CD4-positive, alpha-beta T cell (primary cell): Measurements from ENCODE around the gene PADI4. TPM values are rescaled to one million over a fixed set of nuclear protein-coding genes. Genes with fewer than 3 reads are reported as not detected.

Experiments
- ATAC-seq: fragments of 200-7000 bp; cut with Tn5 transposase; one replicate; pipeline ENCODE4 v1.10.0; 2022; ENCODE audit warnings: mild to moderate bottlenecking; ENCODE audit not compliant: poor library complexity
- CTCF ChIA-PET: fragments of 350-600 bp; sonication (Branson Sonifier 250); formaldehyde crosslinking; loops from one replicate; lab custom pipeline; 2021; ENCODE audit warnings: antibody characterized with exemption, inconsistent platforms; lab: Charles Lee
- POLR2A ChIA-PET: fragments of 350-600 bp; sonication (Branson Sonifier 250); formaldehyde crosslinking; loops from one replicate; lab custom pipeline; 2021; ENCODE audit warnings: antibody characterized with exemption, inconsistent platforms; lab: Charles Lee
- DNase-seq, 14 experiments: peaks; one replicate each; pipeline ENCODE4 v3.0.0-alpha.2; 2013 to 2020; ENCODE audit warnings: mixed read lengths in 2 of 14
- H3K27ac ChIP-seq, 2 donors: one replicate each; pipeline versions ENCODE4 v1.5.1 to v1.7.0; 2013; ENCODE audit warnings: low read length in 2 of 2, low read depth in 1 of 2, mild to moderate bottlenecking in 1 of 2
- H3K27me3 ChIP-seq, 2 experiments: 1 replicate in 1 of 2; 2 replicates in 1 of 2; pipeline versions ENCODE4 v1.6.1 to v1.7.0; 2013; ENCODE audit warnings: low read length in 2 of 2, control low read depth in 1 of 2, mild to moderate bottlenecking in 1 of 2, moderate library complexity in 1 of 2; ENCODE audit not compliant: insufficient read depth in 2 of 2, control insufficient read depth in 1 of 2
- H3K36me3 ChIP-seq: one replicate; pipeline ENCODE4 v1.6.1; 2013; ENCODE audit warnings: low read length, control low read depth; ENCODE audit not compliant: insufficient read depth
- H3K4me1 ChIP-seq: one replicate; pipeline ENCODE4 v1.6.1; 2013; ENCODE audit warnings: low read length, control low read depth; ENCODE audit not compliant: insufficient read depth
- H3K4me3 ChIP-seq: one replicate; pipeline ENCODE4 v1.5.1; 2013; ENCODE audit warnings: mild to moderate bottlenecking, low read length, moderate library complexity
- H3K9me3 ChIP-seq, 2 experiments: 1 replicate in 1 of 2; 2 replicates in 1 of 2; pipeline versions ENCODE4 v1.6.1 to v1.7.0; 2013; ENCODE audit warnings: low read length in 2 of 2, mild to moderate bottlenecking in 2 of 2, control low read depth in 1 of 2, moderate library complexity in 1 of 2; ENCODE audit not compliant: control insufficient read depth in 1 of 2, insufficient read depth in 1 of 2
- H3K27ac Mint-ChIP-seq: one replicate; pipeline ENCODE4 v1.8.0; 2020; ENCODE audit warnings: mixed read lengths
- H3K27me3 Mint-ChIP-seq: one replicate; pipeline ENCODE4 v1.8.0; 2021; ENCODE audit warnings: mixed read lengths
- H3K36me3 Mint-ChIP-seq: one replicate; pipeline ENCODE4 v1.8.0; 2021; ENCODE audit warnings: low read depth, mixed read lengths
- H3K4me1 Mint-ChIP-seq: one replicate; pipeline ENCODE4 v1.8.0; 2021; ENCODE audit warnings: low read depth, mixed read lengths
- H3K4me3 Mint-ChIP-seq: one replicate; pipeline ENCODE4 v1.8.0; 2020; ENCODE audit warnings: mild to moderate bottlenecking, mixed read lengths
- H3K9me3 Mint-ChIP-seq: one replicate; pipeline ENCODE4 v1.8.0; 2020; ENCODE audit warnings: mixed read lengths
- intact Hi-C, 2 experiments: fragments of 100-400 bp; cut with DNase I in 1 of 2; cut with micrococcal nuclease in 1 of 2; formaldehyde crosslinking; loops; one replicate each; pipeline versions ENCODE4 v1.15.1 to v1.9.0; 2023 to 2025; cut with DNase I, micrococcal nuclease
- total RNA-seq, 174 experiments: library from RNA in 2 of 174; stranded (reverse) in 2 of 174; gene quantifications; one replicate each; pipeline ENCODE4 v1.2.3 and lab custom pipeline; 2021 to 2026
- TF ChIP-seq, protein P1 (sequence below): fragments of 200-600 bp; IDR thresholded peaks from one replicate; pipeline ENCODE4 v1.8.0; 2022; ENCODE audit warnings: antibody characterized with exemption, mild to moderate bottlenecking

Gene PADI4
- total RNA-seq, 2 experiments from 2014 or later, result 0.41 to 0.75 TPM

DNA sequence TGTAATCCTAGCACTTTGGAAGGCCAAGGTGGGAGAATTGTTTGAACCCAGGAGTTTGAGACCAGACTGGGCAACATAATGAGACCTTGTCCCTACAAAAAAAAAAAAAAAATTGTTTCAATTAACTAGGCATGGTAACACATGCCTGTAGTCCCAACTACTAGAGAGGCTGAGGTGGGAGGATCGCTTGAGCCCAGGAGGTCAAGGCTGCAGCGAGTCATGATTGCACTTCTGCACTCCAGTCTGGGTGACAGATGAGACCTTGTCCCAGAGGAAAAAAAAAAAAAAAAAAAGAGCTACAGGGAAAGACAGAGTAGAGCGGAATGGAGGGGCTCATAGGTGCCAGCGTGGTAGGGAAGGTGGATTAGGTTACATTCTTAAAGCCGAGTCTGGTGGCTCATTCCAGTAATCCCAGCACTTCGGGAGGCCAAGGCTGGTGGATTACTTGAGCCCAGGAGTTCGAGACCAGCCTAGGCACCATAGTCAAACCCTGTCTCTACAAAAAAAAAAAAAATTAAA, 43.0 kb downstream of the PADI4 start:
- Mint-ChIP-seq H3K4me1 (peaks cover 7% of the 10 kb centered on the region), H3K27ac (no peak overlapping the region), H3K4me3 (no peak overlapping the region), H3K9me3 (no peaks in the 10 kb centered on the region), H3K36me3 (no peaks in the 10 kb centered on the region), H3K27me3 (no peaks in the 10 kb centered on the region)
- H3K4me1 ChIP-seq, result peaks cover 4% of the 10 kb centered on the region
- no peak overlapping the region for H3K4me3 ChIP-seq
- no peaks in the 10 kb centered on the region for H3K36me3 ChIP-seq
- no peak for DNase-seq
- no peaks in the 10 kb centered on the region for H3K9me3 ChIP-seq
- no peak overlapping the region for H3K27ac ChIP-seq
- no peaks in the 10 kb centered on the region for H3K27me3 ChIP-seq
- ChIA-PET CTCF (no interaction called here), POLR2A (no interaction called here)
- TF ChIP-seq, protein P1, sequence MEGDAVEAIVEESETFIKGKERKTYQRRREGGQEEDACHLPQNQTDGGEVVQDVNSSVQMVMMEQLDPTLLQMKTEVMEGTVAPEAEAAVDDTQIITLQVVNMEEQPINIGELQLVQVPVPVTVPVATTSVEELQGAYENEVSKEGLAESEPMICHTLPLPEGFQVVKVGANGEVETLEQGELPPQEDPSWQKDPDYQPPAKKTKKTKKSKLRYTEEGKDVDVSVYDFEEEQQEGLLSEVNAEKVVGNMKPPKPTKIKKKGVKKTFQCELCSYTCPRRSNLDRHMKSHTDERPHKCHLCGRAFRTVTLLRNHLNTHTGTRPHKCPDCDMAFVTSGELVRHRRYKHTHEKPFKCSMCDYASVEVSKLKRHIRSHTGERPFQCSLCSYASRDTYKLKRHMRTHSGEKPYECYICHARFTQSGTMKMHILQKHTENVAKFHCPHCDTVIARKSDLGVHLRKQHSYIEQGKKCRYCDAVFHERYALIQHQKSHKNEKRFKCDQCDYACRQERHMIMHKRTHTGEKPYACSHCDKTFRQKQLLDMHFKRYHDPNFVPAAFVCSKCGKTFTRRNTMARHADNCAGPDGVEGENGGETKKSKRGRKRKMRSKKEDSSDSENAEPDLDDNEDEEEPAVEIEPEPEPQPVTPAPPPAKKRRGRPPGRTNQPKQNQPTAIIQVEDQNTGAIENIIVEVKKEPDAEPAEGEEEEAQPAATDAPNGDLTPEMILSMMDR, result no peak
- ATAC-seq, result no peak
- intact Hi-C loops, result no loop called here

DNA sequence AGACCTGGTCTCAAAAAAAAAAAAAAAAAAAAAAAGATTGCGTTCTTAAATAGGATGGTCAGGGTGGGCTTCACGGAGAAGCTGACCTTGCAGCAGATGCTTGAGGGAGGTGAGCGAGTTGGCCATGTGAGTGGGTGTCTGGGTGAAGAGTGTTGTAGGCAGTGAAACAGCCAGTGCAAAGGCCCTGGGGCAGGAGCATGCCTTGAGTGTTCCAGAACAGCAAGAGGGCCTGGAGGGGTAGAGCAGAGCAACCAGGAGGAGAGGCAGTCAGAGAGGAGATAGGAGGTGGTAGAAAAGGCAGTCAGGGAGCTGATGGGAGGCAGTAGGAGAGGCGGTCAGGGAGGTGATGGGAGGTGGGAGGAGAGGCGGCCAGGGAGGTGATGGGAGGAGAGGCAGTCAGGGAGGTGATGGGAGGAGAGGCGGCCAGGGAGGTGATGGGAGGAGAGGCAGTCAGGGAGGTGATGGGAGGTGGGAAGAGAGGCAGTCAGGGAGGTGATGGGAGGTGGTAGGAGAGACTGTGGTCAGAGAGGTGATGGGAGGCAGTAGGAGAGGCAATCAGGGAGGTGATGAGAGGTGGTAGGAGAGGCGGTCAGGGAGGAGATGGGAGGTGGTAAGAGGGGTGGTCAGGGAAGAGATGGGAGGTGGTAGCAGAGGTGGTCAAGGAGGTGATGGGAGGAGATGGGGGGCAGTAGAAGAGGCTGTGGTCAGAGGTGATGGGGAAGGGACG, 43.8 kb downstream of the PADI4 start:
- TF ChIP-seq, protein P1, result no peak
- Mint-ChIP-seq H3K27ac (no peak overlapping the region), H3K9me3 (no peaks in the 10 kb centered on the region), H3K36me3 (no peaks in the 10 kb centered on the region), H3K4me1 (peaks cover 15% of the 10 kb centered on the region), H3K4me3 (no peak overlapping the region), H3K27me3 (no peaks in the 10 kb centered on the region)
- Histone ChIP-seq H3K4me1 (peaks cover 10% of the 10 kb centered on the region), H3K4me3 (no peak overlapping the region), H3K27me3 (no peaks in the 10 kb centered on the region), H3K27ac (no peak overlapping the region), H3K36me3 (no peaks in the 10 kb centered on the region), H3K9me3 (no peaks in the 10 kb centered on the region)
- intact Hi-C loops, result no loop called here
- DNase-seq (no peak), ATAC-seq (no peak)
- CTCF ChIA-PET, result no interaction called here
- POLR2A ChIA-PET, result no interaction called here

- H3K4me3 ChIP-seq, result no peak overlapping the region
- TF ChIP-seq, protein P1, result no peak
- H3K4me1 ChIP-seq, result peaks cover 10% of the 10 kb centered on the region
- Mint-ChIP-seq H3K4me3 (no peak overlapping the region), H3K9me3 (no peaks in the 10 kb centered on the region), H3K27ac (no peak overlapping the region), H3K36me3 (no peaks in the 10 kb centered on the region), H3K4me1 (peaks cover 15% of the 10 kb centered on the region), H3K27me3 (no peaks in the 10 kb centered on the region)
- DNase-seq, result no peak
- H3K36me3 ChIP-seq, result no peaks in the 10 kb centered on the region
- POLR2A ChIA-PET, result no interaction called here
- H3K27ac ChIP-seq, result no peak overlapping the region
- CTCF ChIA-PET, result no interaction called here
- H3K9me3 ChIP-seq, result no peaks in the 10 kb centered on the region
- no peaks in the 10 kb centered on the region for H3K27me3 ChIP-seq
- no peak for ATAC-seq
- intact Hi-C loops, result no loop called here
These were observed 44.5 kb downstream of the PADI4 start for GRCh38 chr1:17352419-17352909.
